Measurements from ENCODE around the gene EML6. TPM values are rescaled to one million over a fixed set of nuclear protein-coding genes. Genes with fewer than 3 reads are reported as not detected.

EML6 gene
- total and polyA plus RNA-seq, 10 of the 15 experiments (the other 5 are each of a cell fraction or from before 2014, with no cell fraction given): 0.09 to 0.67 (median 0.21) TPM

- no peak for TF ChIP-seq ZBTB4 (CRISPR knock-in tag; IDR thresholded peaks at IDR 0.05)
- no peak for TF ChIP-seq NR2C2 (IDR thresholded peaks at IDR 0.05; ENCODE audit: borderline replicate concordance, control insufficient read depth, insufficient read length, low read depth)
- no peak for TF ChIP-seq SMAD1 (IDR thresholded peaks at IDR 0.05; ENCODE audit: low read depth, partially characterized antibody)
- TF ChIP-seq SP1 (IDR thresholded peaks at IDR 0.05; ENCODE audit: low read depth, low read length): no peak
- no peak for TF ChIP-seq MYC (IDR thresholded peaks at IDR 0.05; ENCODE audit: insufficient read depth, insufficient read length, insufficient replicate concordance, low read length, severe bottlenecking)
- TF ChIP-seq REST (IDR thresholded peaks at IDR 0.05; ENCODE audit: low read depth, low read length): no peak
- TF ChIP-seq EP300 (IDR thresholded peaks at IDR 0.05; ENCODE audit: borderline replicate concordance in 1 of 2, control insufficient read depth in 1 of 2, low read depth in 2 of 2, low read length in 2 of 2): no peak
- TF ChIP-seq ZSCAN29 (IDR thresholded peaks at IDR 0.05): no peak
- TF ChIP-seq DPF2 (IDR thresholded peaks at IDR 0.05): no peak
- no peak for TF ChIP-seq ZBTB33 (IDR thresholded peaks at IDR 0.05)
- TF ChIP-seq E4F1 (IDR thresholded peaks at IDR 0.05; ENCODE audit: borderline replicate concordance, partially characterized antibody): no peak
- TF ChIP-seq JUNB (IDR thresholded peaks at IDR 0.05): peak; percentile 48
- TF ChIP-seq USF2 (IDR thresholded peaks at IDR 0.05; ENCODE audit: borderline replicate concordance, low read depth, low read length): no peak
These were observed 122.1 kb downstream of the EML6 start (continued) for GRCh38 chr2:54845514-54845913.

Measured in GM12878 (cell line).